GM18858 (cell line): Measurements from ENCODE around the gene TRAF5.
"Not testable (repeated sequence)": the region's sequence is repeated elsewhere in the genome, so short reads cannot be mapped to it uniquely, and the experiment has no call there.

Experiments used
- ATAC-seq: cut with Tn5 transposase; IDR thresholded peaks from one replicate; pipeline ENCODE4 v1.9.1; 2021; ENCODE audit not compliant: unreplicated experiment

Gene TRAF5, protein sequence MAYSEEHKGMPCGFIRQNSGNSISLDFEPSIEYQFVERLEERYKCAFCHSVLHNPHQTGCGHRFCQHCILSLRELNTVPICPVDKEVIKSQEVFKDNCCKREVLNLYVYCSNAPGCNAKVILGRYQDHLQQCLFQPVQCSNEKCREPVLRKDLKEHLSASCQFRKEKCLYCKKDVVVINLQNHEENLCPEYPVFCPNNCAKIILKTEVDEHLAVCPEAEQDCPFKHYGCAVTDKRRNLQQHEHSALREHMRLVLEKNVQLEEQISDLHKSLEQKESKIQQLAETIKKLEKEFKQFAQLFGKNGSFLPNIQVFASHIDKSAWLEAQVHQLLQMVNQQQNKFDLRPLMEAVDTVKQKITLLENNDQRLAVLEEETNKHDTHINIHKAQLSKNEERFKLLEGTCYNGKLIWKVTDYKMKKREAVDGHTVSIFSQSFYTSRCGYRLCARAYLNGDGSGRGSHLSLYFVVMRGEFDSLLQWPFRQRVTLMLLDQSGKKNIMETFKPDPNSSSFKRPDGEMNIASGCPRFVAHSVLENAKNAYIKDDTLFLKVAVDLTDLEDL

GRCh38 chr1:211326528-211327345 is at the start of gene TRAF5:
TSS of gene TRAF5 (plus strand) at chr1:211326833. CDS start at chr1:211353240, 26,407 bp downstream.
- peak; percentile 24 for ATAC-seq

GRCh38 chr1:211279340-211279739 is 47.3 kb upstream of the TRAF5 start:
- ATAC-seq, result no peak

DNA sequence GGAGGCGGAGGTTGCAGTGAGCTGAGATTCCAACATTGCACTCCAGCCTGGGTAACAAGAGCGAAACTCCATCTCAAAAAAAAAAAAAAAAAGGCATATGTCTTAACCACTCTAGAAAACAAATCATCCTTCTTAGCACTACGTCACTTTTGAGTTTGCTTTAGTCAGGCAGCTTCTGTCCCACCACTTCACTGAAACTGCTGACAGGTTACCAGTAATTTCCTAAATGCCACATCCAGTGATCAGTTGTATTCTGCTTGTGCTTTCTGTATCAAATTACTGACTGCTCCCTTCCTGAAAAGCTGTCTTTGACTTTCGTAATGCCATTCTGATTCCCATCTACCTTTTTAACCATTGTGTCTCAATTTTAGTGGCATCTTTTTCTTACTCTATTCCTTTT is 45.7 kb upstream of the TRAF5 start:
- no peak for ATAC-seq

GRCh38 chr1:211281320-211282022 is 45.2 kb upstream of the TRAF5 start:
- no peak for ATAC-seq

DNA sequence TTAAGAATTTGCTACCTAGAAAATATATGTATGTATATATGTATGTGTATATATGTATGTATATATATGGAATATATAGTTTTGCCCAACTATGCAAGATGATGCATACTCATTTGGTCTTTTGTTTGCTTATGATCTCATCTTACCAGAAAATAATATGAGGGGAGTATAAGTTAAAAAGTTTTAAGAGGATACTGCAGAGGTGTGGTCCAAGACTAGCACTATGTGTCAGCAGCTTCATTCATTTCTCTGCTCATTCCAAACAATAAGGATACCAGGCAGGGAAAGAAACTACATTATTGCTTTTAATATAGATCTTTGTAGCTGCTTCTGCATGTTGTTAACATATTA is 44.6 kb upstream of the TRAF5 start:
- no peak for ATAC-seq

DNA sequence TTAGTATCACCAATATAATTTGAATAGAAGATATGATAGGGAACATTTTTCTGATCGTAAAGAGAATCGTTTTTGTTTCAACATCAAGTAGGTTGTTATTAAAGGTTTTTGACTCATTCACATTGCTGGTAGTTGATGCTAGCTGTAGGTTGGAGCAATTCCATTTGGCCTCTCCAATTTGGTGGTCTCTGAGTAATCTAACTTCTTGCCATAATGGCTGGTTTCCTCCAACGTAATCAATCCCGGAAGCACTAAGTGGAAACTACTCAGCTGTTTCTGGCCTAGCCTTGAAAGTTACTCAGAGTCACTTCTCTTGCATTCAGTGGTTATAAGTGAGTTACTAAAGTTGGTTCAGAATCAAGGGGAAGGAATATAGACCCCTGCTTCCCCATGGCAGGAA is 41.4 kb upstream of the TRAF5 start:
- no peak for ATAC-seq

DNA sequence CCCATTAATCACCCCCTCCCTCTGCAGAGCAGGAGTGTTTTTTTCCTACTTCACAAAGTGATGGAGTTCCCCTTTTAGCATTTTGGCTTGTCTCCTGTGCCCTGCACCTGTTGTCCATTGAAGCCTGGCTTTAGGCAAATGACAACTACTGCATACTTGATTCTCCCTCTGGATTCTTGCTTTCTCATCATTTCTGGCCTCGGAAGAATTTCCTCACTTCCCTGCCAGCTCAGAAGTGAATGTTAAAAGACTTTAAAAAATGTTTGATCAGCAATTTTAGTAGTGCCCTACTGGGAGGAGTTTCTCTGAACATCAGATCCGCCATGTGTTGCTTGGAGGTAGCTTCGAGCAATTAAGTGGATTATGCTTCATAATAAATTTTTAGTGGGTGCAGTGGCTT is 39.4 kb upstream of the TRAF5 start:
- ATAC-seq, result no peak

- ATAC-seq, result no peak
Measured at GRCh38 chr1:211292411-211292810, 34.2 kb upstream of the TRAF5 start.

DNA sequence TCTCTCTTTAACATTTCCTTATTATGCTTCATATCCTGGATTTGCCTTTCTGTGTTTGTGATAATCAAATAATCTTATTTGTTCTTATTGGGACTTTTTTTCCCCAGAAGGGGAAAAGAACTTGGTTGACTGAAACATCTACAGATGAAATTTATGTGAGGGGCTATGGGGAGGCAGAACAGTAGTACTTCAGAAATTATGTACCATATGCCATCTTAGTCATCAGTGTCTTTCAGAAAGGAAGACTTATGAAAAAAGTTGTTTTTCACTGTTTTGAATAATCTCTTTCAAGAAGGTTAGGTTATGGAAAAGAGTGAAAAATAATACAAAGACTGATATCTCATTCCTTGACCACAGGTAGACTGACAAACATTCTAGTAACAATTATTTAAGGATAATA is 30.2 kb upstream of the TRAF5 start:
- no peak for ATAC-seq

GRCh38 chr1:211305044-211305443 is 21.6 kb upstream of the TRAF5 start:
- peak; percentile 92 for ATAC-seq

GRCh38 chr1:211309617-211310016 is 17.0 kb upstream of the TRAF5 start:
- ATAC-seq, result no peak

- no peak for ATAC-seq
Measured at GRCh38 chr1:211313392-211313791, 13.2 kb upstream of the TRAF5 start.

- no peak for ATAC-seq
Measured at GRCh38 chr1:211318576-211319280, 7.9 kb upstream of the TRAF5 start.

DNA sequence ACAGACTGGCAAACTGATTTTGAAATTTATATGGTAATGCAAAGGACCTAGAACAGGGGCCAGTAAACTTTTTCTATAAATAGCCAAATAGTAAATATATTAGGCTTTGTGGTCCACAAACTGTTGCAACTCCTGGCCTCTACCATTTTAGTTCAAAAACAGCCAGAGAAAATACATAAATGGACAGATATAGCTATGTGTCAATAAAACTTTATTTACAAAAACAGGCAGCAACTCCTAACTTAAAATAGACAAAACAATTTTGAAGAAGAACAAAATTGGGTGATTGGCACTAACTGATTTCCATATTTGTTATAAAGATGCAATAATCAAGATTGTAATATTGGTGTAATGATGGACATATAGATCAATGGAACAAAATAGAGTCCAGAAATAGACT is 6.7 kb upstream of the TRAF5 start:
- ATAC-seq, result no peak

GRCh38 chr1:211320980-211321379 is 5.7 kb upstream of the TRAF5 start:
- ATAC-seq, result no peak

GRCh38 chr1:211321646-211322045 is 5.0 kb upstream of the TRAF5 start:
- ATAC-seq, result not testable (repeated sequence)

DNA sequence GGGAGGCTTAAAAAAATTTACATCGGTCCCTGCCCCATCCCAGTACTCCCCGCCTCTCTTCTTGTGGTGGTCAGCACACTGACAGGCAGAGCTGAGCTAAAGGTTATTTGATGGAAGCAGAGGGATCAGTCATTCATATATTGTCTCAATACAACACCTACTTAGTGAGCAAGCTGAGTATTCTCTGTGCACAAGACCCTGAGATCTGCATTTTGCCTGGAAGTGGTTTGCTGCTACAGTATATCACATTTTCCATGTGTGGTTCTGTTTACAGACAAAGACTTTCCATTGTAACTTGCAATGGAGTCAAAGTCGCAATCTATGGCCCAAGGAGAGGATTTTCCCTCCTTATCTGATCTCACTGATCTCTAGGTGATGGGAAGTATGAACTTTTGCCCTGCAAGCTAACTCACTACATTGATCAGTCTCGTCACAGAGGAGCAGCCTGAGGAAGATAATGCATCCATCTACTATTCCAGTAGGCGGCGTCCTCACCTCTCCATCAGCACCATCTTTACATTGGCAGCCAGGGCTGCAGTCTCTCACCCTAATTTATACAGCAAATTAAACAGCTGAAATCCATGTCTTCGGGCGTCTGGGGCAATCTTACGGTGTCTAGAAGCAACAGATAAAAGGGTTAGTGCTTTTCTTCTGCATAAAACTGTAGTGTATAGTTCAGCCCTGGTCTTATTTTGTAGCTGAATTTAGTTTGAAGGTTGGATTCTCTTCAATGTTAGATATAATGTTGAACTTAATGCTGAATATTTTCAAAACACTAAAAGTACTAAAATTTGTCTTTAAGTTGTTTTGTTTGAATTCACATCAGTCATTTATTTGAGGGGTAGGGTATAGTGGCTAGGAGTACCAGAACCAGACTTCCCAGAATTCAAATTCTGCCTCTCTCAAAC is 3.2 kb upstream of the TRAF5 start:
- peak; percentile 51 for ATAC-seq

DNA sequence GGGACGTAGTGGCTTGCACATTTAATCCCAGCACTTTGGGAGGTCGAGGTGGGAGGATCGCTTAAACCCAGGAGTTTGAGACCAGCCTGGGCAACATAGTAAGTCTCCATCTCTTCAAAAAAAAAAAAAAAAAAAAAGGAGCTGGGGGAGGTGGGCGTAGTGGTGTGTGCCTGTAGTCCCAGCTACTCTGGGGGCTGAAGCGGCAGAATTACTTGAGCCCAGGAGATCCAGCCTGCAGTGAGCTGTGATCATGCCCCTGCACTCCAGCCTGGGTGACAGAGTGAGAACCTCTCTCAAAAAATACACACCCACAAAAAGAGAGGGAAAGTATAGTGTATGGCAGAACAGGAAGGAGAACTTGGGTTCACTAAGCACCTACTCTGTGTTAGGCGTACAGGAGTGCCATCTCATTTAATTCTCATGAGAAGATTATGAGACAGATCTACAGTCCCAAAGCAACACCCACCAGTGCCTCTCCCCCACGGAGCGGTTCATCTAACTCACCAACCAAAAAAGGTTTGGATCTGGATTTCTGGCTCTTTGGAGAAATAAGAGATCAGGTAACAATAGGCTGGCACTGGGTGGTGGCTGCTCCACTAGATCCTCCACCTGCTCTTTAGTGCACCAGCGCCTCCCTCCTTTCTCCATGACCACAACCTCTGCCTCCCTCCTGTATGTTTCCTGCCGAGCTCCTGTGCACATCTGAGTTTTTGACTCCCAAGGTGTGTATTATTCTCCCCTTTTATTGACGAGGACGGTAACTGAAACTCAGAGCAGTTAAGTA is 1.4 kb upstream of the TRAF5 start:
- ATAC-seq, result no peak

DNA sequence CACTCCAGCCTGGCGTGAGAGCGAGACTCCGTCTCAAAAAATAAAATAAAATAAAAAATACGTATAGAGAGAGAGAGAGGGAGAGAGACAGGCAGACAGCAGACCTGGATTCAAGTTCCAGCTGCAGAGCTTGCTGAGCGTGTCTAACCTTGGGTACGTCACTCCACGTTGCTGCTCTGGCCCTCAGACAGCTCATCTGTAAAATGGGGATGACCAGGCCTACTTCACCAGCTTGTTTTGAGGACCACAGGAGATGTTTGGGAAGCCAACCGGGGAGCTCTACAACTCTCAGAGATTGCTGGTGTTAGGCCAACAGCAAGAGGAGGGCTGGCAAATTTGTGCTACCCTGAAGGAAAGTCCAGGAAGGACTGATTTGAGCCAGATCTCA is 499 bp upstream of the TRAF5 start:
- ATAC-seq, result no peak
